Heart right ventricle (tissue), 16 donors: ENCODE measurements around the gene TOP2A. TPM values are rescaled to one million over a fixed set of nuclear protein-coding genes. Genes with fewer than 3 reads are reported as not detected.

Experiments used
- ATAC-seq, 8 donors: fragments of 200-7000 bp; cut with Tn5 transposase; one replicate each; pipeline ENCODE4 v1.9.1; 2020; ENCODE audit warnings: mild to moderate bottlenecking in 8 of 8, moderate library complexity in 8 of 8, moderate number of reproducible peaks in 1 of 8
- DNase-seq, 2 donors: peaks; one replicate each; pipeline ENCODE4 v3.0.0-alpha.2; 2020
- H3K27ac ChIP-seq, 10 donors: fragments of 200-600 bp; sonication (generic) in 2 of 10; one replicate each; pipeline versions ENCODE4 v1.5.0 to v1.8.0; 2020 to 2022; ENCODE audit warnings: mild to moderate bottlenecking in 3 of 10
- H3K27me3 ChIP-seq, 7 donors: fragments of 200-600 bp; one replicate each; pipeline ENCODE4 v1.8.0; 2021 to 2022; ENCODE audit warnings: mild to moderate bottlenecking in 2 of 7
- H3K36me3 ChIP-seq, 9 donors: fragments of 200-600 bp; sonication (generic) in 1 of 9; one replicate each; pipeline versions ENCODE4 v1.5.0 to v1.8.0; 2020 to 2022; ENCODE audit warnings: mild to moderate bottlenecking in 2 of 9
- H3K4me1 ChIP-seq, 9 donors: fragments of 200-600 bp; sonication (generic) in 1 of 9; one replicate each; pipeline versions ENCODE4 v1.5.0 to v1.8.0; 2020 to 2022; ENCODE audit warnings: mild to moderate bottlenecking in 4 of 9
- H3K4me3 ChIP-seq, 10 donors: fragments of 200-600 bp; sonication (generic) in 2 of 10; one replicate each; pipeline versions ENCODE4 v1.5.0 to v1.8.0; 2020 to 2022; ENCODE audit warnings: mild to moderate bottlenecking in 7 of 10, moderate library complexity in 2 of 10
- H3K9me3 ChIP-seq, 11 donors: fragments of 200-600 bp in 10 of 11; sonication (generic) in 2 of 11; one replicate each; pipeline versions ENCODE4 v1.5.0 to v1.8.0; 2013 to 2022; ENCODE audit warnings: mild to moderate bottlenecking in 2 of 11, control low read depth in 1 of 11, moderate library complexity in 1 of 11
- CTCF ChIP-seq, 9 donors: fragments of 200-600 bp; sonication (generic) in 2 of 9; IDR thresholded peaks; one replicate each; pipeline versions ENCODE4 v1.5.0 to v1.8.0; 2021 to 2022; ENCODE audit warnings: antibody characterized with exemption in 9 of 9, mild to moderate bottlenecking in 5 of 9, moderate library complexity in 1 of 9
- WGBS, 2 donors: extraction: QIAGEN DNeasy Blood & Tissue Kit; methylation state at CpG; one replicate each; pipeline ENCODE4 v1.1.7; 2013; ENCODE audit warnings: inconsistent platforms in 1 of 2; 5-methylcytosine and 5-hydroxymethylcytosine counted together
- intact Hi-C, 10 donors: fragments of 100-400 bp; cut with DNase I; formaldehyde crosslinking; loops; one replicate each; pipeline versions ENCODE4 v1.11.1 to v1.14.2; 2022
- polyA plus RNA-seq, 2 donors: library from polyadenylated mRNA; stranded (reverse); fragments of 200-250 nt; gene quantifications; one replicate each; pipeline ENCODE4 v1.2.3, GENCODE V29; 2013
- total RNA-seq, 10 donors: library from RNA; stranded (reverse); fragmentation: NEBNext Ultra II Directional in 3 of 10; extraction: Animal tissue kit (Norgen Biotek cat#: 25700) in 3 of 10; gene quantifications; one replicate each; pipeline versions ENCODE4 v1.2.1 to v1.2.4, GENCODE V29; 2021 to 2023
- donor health status: Arrhythmogenic right ventricular cardiomyopathy.
- donor health status: ischemic (EF 13 %, LVEDD 7.1; RV severe dilation, severe dysfunction).
- donor health status: healthy with polysubstance abuse.
- donor health status: DM: no; HTN: yes; CAD: no.
- donor health status: DM: no; HTN: no; CAD: no.
- donor health status: ischemic (EF 25% LVEDD 6.9; RV normal size, moderate dysfunction).
- donor health status: ischemic (EF 25% LVEDD 5.7; RV mildly dilated, moderate dysfunction).
- donor health status: healthy.
- donor health status: DM: yes; HTN: yes; CAD: no.
- donor health status: Ischemic cardiomyopathy.
- donor health status: ischemic (EF 35%, LVEDD 5.7; RV mildly dilated, moderate dysfunction).
- donor health status: nonischemic (EF 11% LVEDD 7.7; RV severe dilation, severe dysfunction).
- donor health status: DM: yes; HTN: yes; CAD: no.
- donor health status: PGD.
- donor health status: ischemic (EF 29% LVEDD 5.4; RV normal size, mild dysfunction).
- donor health status: nonischemic (EF 23%, LVEDD 6.1; RV moderate dilation, normal function).

The TOP2A gene
- total and polyA plus RNA-seq, 12 donors = 0.17 to 20.0 (median 1.0) TPM

- ATAC-seq = peak in 4 of 8 donors; percentile 1 to 14 (median 10)
- H3K9me3 ChIP-seq = no peaks in the 10 kb centered on the region
- TF ChIP-seq CTCF (IDR thresholded peaks at IDR 0.05) = no peak
- 57 to 68% methylated on average over 9 of the region's 9 CpGs for WGBS, 2 donors
- H3K4me1 ChIP-seq = peaks cover 29 to 75% (median 50%) of the 10 kb centered on the region in 9 donors
- H3K27ac ChIP-seq = peak overlapping the region in 7 of 10 donors; percentile 34 to 73 (median 54)
- H3K27me3 ChIP-seq = no peaks in the 10 kb centered on the region
- peaks cover 0 to 28% (median 11%) of the 10 kb centered on the region in 9 donors for H3K36me3 ChIP-seq
- intact Hi-C loops = no loop called here
- no peak overlapping the region for H3K4me3 ChIP-seq
- DNase-seq = no peak
Observed at GRCh38 chr17:40460968-40461731, 43.5 kb upstream of the TOP2A start.

- no peak overlapping the region for H3K4me3 ChIP-seq
- peaks cover 0 to 34% (median 11%) of the 10 kb centered on the region in 9 donors for H3K36me3 ChIP-seq
- DNase-seq (no peak), ATAC-seq (no peak)
- intact Hi-C loops = no loop called here
- H3K27ac ChIP-seq = peak overlapping the region in 2 of 10 donors; percentile 11 to 62
- 66 to 74% methylated on average over 3 of the region's 3 CpGs for WGBS, 2 donors
- H3K4me1 ChIP-seq = peaks cover 33 to 81% (median 50%) of the 10 kb centered on the region in 9 donors
- no peaks in the 10 kb centered on the region for H3K27me3 ChIP-seq
- no peak for TF ChIP-seq CTCF (IDR thresholded peaks at IDR 0.05)
- no peaks in the 10 kb centered on the region for H3K9me3 ChIP-seq
Observed at GRCh38 chr17:40460604-40460967, 42.9 kb upstream of the TOP2A start.

GRCh38 chr17:40459636-40460603, 42.2 kb upstream of the TOP2A start:
- H3K36me3 ChIP-seq = peaks cover 0 to 40% (median 11%) of the 10 kb centered on the region in 9 donors
- no peaks in the 10 kb centered on the region for H3K27me3 ChIP-seq
- TF ChIP-seq CTCF (IDR thresholded peaks at IDR 0.05) = no peak
- no peaks in the 10 kb centered on the region for H3K9me3 ChIP-seq
- peaks cover 33 to 82% (median 50%) of the 10 kb centered on the region in 9 donors for H3K4me1 ChIP-seq
- no peak for ATAC-seq
- DNase-seq = no peak
- H3K27ac ChIP-seq = peak overlapping the region in 3 of 10 donors; percentile 9 to 62 (median 17)
- no peak overlapping the region for H3K4me3 ChIP-seq
- intact Hi-C loops = no loop called here
- WGBS, 2 donors = 68 to 83% methylated on average over 8 of the region's 8 CpGs

- intact Hi-C loops = no loop called here
- Histone ChIP-seq H3K4me3 (no peak overlapping the region), H3K4me1 (peaks cover 33 to 82% (median 50%) of the 10 kb centered on the region in 9 donors), H3K9me3 (no peaks in the 10 kb centered on the region), H3K36me3 (peaks cover 0 to 50% (median 11%) of the 10 kb centered on the region in 9 donors), H3K27me3 (no peaks in the 10 kb centered on the region), H3K27ac (peak overlapping the region in 2 of 10 donors; percentile 20 to 62)
- no peak for TF ChIP-seq CTCF (IDR thresholded peaks at IDR 0.05)
- ATAC-seq (no peak), DNase-seq (no peak)
- WGBS, 2 donors = 80 to 84% methylated on average over 12 of the region's 12 CpGs
Observed at GRCh38 chr17:40458851-40459482, 41.3 kb upstream of the TOP2A start.
